Loucy (cell line): ENCODE measurements around the gene RARB.

Experiments used
- H2AFZ ChIP-seq: fragments of 200-600 bp; sonication (generic); 2 replicates; pipeline ENCODE4 v1.6.0; 2016; ENCODE audit warnings: antibody characterized with exemption, mild to moderate bottlenecking, low read length, moderate library complexity
- H3F3A ChIP-seq: fragments of 200-600 bp; 2 replicates; pipeline ENCODE4 v1.6.0; 2016; ENCODE audit warnings: antibody characterized with exemption, low read depth, mild to moderate bottlenecking
- H3K27me3 ChIP-seq: fragments of 200-600 bp; sonication (generic); 2 replicates; pipeline ENCODE4 v1.6.1; 2014; ENCODE audit warnings: low read length, mild to moderate bottlenecking; ENCODE audit not compliant: insufficient read depth, poor library complexity, severe bottlenecking
- H3K36me3 ChIP-seq: fragments of 200-600 bp; sonication (generic); 2 replicates; pipeline ENCODE4 v1.6.1; 2016; ENCODE audit warnings: low read length; ENCODE audit not compliant: insufficient read depth
- H3K4me1 ChIP-seq: fragments of 200-600 bp; sonication (generic); 2 replicates; pipeline ENCODE4 v1.5.1; 2014; ENCODE audit warnings: low read length, mild to moderate bottlenecking; ENCODE audit not compliant: insufficient read depth, poor library complexity, severe bottlenecking
- H3K4me2 ChIP-seq: fragments of 200-600 bp; sonication (generic); 2 replicates; pipeline ENCODE4 v1.6.0; 2014; ENCODE audit warnings: antibody characterized with exemption, low read length, low read depth, mild to moderate bottlenecking; ENCODE audit not compliant: poor library complexity, severe bottlenecking
- H3K4me3 ChIP-seq: fragments of 200-600 bp; sonication (generic); 2 replicates; pipeline ENCODE4 v1.5.1; 2014; ENCODE audit warnings: low read length, mild to moderate bottlenecking, mixed read lengths; ENCODE audit not compliant: poor library complexity, severe bottlenecking
- H3K79me2 ChIP-seq: fragments of 200-600 bp; sonication (generic); 2 replicates; pipeline ENCODE4 v1.6.1; 2014; ENCODE audit warnings: low read length; ENCODE audit not compliant: insufficient read depth
- H3K9ac ChIP-seq: fragments of 200-600 bp; sonication (generic); 2 replicates; pipeline ENCODE4 v1.6.0; 2014; ENCODE audit warnings: mild to moderate bottlenecking, low read depth, low read length, moderate library complexity; ENCODE audit not compliant: poor library complexity, severe bottlenecking
- H3K9me2 ChIP-seq: fragments of 200-600 bp; sonication (generic); replicated peaks from 2 replicates; pipeline ENCODE4 v1.6.1; 2016; ENCODE audit warnings: low read depth, low read length, mixed read lengths
- H3K9me3 ChIP-seq: fragments of 200-600 bp; sonication (generic); 2 replicates; pipeline ENCODE4 v1.6.1; 2014; ENCODE audit warnings: mild to moderate bottlenecking, antibody characterized with exemption, low read length, low read depth; ENCODE audit not compliant: insufficient read depth
- H4K20me1 ChIP-seq: fragments of 200-600 bp; sonication (generic); 2 replicates; pipeline ENCODE4 v1.6.0; 2014; ENCODE audit warnings: antibody characterized with exemption, low read length, mild to moderate bottlenecking; ENCODE audit not compliant: insufficient read depth, poor library complexity, severe bottlenecking
- CTCF ChIP-seq: fragments of 200-600 bp; sonication (generic); conservative IDR thresholded peaks from 2 replicates; pipeline ENCODE4 v1.5.1; 2014; ENCODE audit warnings: mild to moderate bottlenecking, antibody characterized with exemption, low read length
- EZH2phosphoT487 ChIP-seq: fragments of 200-600 bp; IDR thresholded peaks from 2 replicates; pipeline ENCODE4 v1.6.1; 2018; ENCODE audit warnings: antibody characterized with exemption, mild to moderate bottlenecking, moderate library complexity, borderline replicate concordance

Gene RARB

GRCh38 chr3:25420885-25421284 lies 7.2 kb upstream of the RARB start:
- H3K27me3 ChIP-seq = no peaks in the 10 kb centered on the region
- no peak for TF ChIP-seq EZH2phosphoT487
- TF ChIP-seq CTCF = no peak
- peaks cover 11% of the 10 kb centered on the region for H3K4me1 ChIP-seq
- H3F3A ChIP-seq = no peaks in the 10 kb centered on the region
- H3K36me3 ChIP-seq = no peaks in the 10 kb centered on the region
- no peak overlapping the region for H2AFZ ChIP-seq
- H3K9ac ChIP-seq = no peak overlapping the region
- H3K9me2 ChIP-seq = no peaks in the 10 kb centered on the region
- no peaks in the 10 kb centered on the region for H4K20me1 ChIP-seq
- no peak overlapping the region for H3K4me3 ChIP-seq
- no peaks in the 10 kb centered on the region for H3K79me2 ChIP-seq
- 0 out of 2 replicates have a peak, but pooled peaks cover 3% of the 10 kb centered on the region for H3K9me3 ChIP-seq
- H3K4me2 ChIP-seq = no peak overlapping the region

GRCh38 chr3:25421747-25422146 lies 6.3 kb upstream of the RARB start:
- H3K9ac ChIP-seq = no peak overlapping the region
- H3K79me2 ChIP-seq = no peaks in the 10 kb centered on the region
- 0 out of 2 replicates have a peak, but pooled peaks cover under 1% of the 10 kb centered on the region for H3K9me3 ChIP-seq
- no peak overlapping the region for H3K4me3 ChIP-seq
- peaks cover 11% of the 10 kb centered on the region for H3K4me1 ChIP-seq
- no peaks in the 10 kb centered on the region for H3K9me2 ChIP-seq
- no peak overlapping the region for H2AFZ ChIP-seq
- no peaks in the 10 kb centered on the region for H3F3A ChIP-seq
- H3K36me3 ChIP-seq = no peaks in the 10 kb centered on the region
- H3K27me3 ChIP-seq = no peaks in the 10 kb centered on the region
- TF ChIP-seq CTCF (no peak), EZH2phosphoT487 (no peak)
- no peak overlapping the region for H3K4me2 ChIP-seq
- no peaks in the 10 kb centered on the region for H4K20me1 ChIP-seq

GRCh38 chr3:25423780-25424588 lies 4.1 kb upstream of the RARB start:
- TF ChIP-seq CTCF = no peak
- TF ChIP-seq EZH2phosphoT487 = no peak
- Histone ChIP-seq H3K4me1 (peaks cover 11% of the 10 kb centered on the region), H4K20me1 (no peaks in the 10 kb centered on the region), H3K9me3 (no peaks in the 10 kb centered on the region), H2AFZ (peak overlapping the region; percentile 69), H3K27me3 (no peaks in the 10 kb centered on the region), H3K9me2 (no peaks in the 10 kb centered on the region), H3K79me2 (no peaks in the 10 kb centered on the region), H3F3A (no peaks in the 10 kb centered on the region), H3K4me3 (no peak overlapping the region), H3K36me3 (no peaks in the 10 kb centered on the region), H3K4me2 (peak overlapping the region; percentile 32), H3K9ac (no peak overlapping the region)
